HG02678 (cell line): ENCODE measurements around the gene ZNF212.
A peak's percentile ranks its signal among the peaks of the same experiment; 100 is the strongest.

Experiments
- ATAC-seq: cut with Tn5 transposase; IDR thresholded peaks from one replicate; pipeline ENCODE4 v1.9.1; 2021; ENCODE audit warnings: mild to moderate bottlenecking, moderate library complexity; ENCODE audit not compliant: unreplicated experiment

Gene ZNF212

GRCh38 chr7:149284850-149285585, 45.6 kb downstream of the ZNF212 start:
- ATAC-seq, result peak; percentile 99

GRCh38 chr7:149285603-149286002, 46.2 kb downstream of the ZNF212 start:
- no peak for ATAC-seq

- no peak for ATAC-seq
These were observed 47.5 kb downstream of the ZNF212 start for GRCh38 chr7:149286811-149287400.

GRCh38 chr7:149287622-149288021, 48.2 kb downstream of the ZNF212 start:
- ATAC-seq, result no peak

- ATAC-seq, result no peak
These were observed 49.8 kb downstream of the ZNF212 start for GRCh38 chr7:149289262-149289661.

GRCh38 chr7:149289856-149290255, 50.4 kb downstream of the ZNF212 start:
- no peak for ATAC-seq

GRCh38 chr7:149291036-149291780, 51.8 kb downstream of the ZNF212 start:
- ATAC-seq, result no peak

GRCh38 chr7:149291781-149292461, 52.5 kb downstream of the ZNF212 start:
- no peak for ATAC-seq

- ATAC-seq, result no peak
These were observed 53.0 kb downstream of the ZNF212 start for GRCh38 chr7:149292462-149292823.

- no peak for ATAC-seq
These were observed 53.9 kb downstream of the ZNF212 start for GRCh38 chr7:149293338-149293737.

- no peak for ATAC-seq
These were observed 54.6 kb downstream of the ZNF212 start for GRCh38 chr7:149293946-149294633.

GRCh38 chr7:149294634-149295480, 55.4 kb downstream of the ZNF212 start:
- ATAC-seq, result no peak

- ATAC-seq, result no peak
These were observed 56.0 kb downstream of the ZNF212 start for GRCh38 chr7:149295481-149295850.

- no peak for ATAC-seq
These were observed 56.9 kb downstream of the ZNF212 start for GRCh38 chr7:149296368-149296767.

GRCh38 chr7:149297034-149297755, 57.7 kb downstream of the ZNF212 start:
- no peak for ATAC-seq

- ATAC-seq, result no peak
These were observed 61.3 kb downstream of the ZNF212 start for GRCh38 chr7:149300620-149301285.

GRCh38 chr7:149302222-149302621, 62.8 kb downstream of the ZNF212 start:
- no peak for ATAC-seq

- no peak for ATAC-seq
These were observed 63.4 kb downstream of the ZNF212 start for GRCh38 chr7:149302865-149303264.

- no peak for ATAC-seq
These were observed 64.6 kb downstream of the ZNF212 start for GRCh38 chr7:149304006-149304405.
